HL-60/S4 treated with retinoic acid at 250 ng/mL for 4 days and 3 days (cell line): ENCODE data around the gene ADAM19.

Source experiments
- in situ Hi-C: fragments of 300-500 bp; cut with MboI; formaldehyde crosslinking; loops from 2 replicates; pipeline ENCODE4 v1.7.0; 2022; ENCODE audit warnings: low sequenced_read_pairs

ADAM19 gene

DNA sequence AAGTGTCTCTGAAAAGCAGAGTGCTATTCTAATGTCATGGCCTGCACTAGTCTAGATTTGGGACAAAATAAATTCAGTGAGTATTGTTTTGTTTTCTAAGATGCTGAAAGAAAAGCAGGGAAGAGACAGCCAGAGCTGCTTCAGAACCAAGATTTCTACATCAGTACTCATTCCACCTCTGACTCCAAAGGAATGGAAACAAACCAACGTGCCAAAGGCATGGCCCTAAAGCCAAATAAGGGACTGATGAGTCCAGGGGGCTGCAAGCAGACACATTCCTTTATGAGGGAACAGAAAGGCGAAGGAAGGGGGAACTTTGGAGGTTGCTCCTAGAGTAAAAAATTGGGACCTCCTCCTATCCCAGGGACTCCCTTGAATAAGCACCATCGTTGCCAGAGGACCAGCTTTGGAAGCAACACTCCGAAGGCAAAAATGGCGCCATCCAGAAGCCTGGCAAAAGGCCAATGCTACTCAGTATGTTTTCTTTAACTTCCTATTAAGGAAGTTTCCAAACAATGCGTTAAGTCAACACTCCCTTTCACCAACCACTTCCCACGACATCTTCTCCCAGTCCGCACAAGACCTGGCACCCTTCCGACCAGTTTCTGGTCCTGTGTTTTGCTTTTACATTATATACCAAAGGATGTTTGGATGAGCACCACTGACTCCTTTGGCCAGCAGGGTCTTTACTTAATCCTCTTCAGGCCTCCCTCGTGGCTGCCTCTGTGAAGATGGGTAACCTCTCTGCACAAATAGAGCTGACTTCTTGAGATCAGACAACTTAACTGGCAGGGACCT lies 31.6 kb downstream of the ADAM19 start:
- in situ Hi-C loops, result no loop called here

DNA sequence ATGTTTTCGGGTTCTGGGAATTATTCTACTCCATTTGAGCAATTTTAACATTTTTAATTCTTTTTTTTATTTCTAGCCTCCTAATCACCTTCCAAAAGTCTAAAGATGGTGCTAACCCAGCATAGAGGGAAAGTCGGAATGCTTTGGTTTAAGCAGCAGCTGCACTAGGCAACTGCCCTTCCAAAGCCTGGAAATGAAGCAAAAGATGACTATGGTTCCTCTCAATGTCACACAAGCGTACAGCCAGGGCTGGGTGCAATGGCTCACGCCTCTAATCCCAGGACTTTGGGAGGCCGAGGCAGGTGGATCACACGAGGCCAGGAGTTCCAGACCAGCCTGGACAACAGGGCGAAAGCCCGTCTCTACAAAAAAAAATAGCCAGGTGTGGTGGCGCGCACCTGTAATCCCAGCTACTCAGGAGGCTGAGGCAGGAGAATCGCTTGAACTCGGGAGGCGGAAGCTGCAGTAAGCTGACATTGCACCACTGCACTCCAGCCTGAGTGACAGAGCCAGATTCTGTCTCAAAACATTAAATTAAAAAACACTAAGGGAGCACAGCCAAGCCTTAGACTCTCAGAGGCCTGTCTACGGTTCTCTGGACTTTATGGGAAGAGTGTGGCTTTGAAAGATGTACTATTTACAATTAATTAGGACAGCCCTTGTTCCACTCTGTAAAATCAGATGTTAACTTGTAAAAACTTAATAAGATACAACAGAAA lies 33.1 kb downstream of the ADAM19 start:
- in situ Hi-C loops, result no loop called here

DNA sequence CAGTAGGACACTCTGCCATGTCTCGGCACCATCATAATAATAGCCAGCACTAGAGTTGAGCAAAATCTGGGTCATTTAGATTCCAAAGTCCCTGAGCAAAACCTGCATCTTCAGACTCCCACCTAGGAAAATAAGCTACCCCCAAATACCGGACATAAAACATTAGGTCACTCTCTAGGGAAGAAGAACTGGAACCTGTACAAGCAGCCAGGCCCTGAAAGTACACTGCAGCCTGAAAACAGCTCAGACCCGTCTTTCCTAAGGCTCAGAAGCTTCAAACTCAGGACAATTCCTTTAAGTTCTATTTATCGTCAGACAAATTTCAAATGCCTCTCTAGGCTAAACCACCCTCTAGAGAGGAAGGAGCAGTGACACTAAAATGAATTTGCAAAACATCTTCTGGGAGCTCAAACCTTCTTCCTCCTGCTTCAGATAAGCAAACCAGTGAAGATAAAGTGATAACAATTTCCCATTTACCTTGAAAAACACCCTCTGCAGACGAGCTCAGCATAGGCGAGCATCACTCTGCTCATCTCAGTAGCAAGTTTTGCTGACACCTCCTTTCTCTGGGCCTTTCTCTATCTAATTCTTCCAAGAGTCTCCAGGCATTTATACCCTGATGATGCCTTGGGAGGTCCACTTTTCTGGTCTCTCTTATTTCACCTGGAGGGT lies 34.0 kb downstream of the ADAM19 start:
- in situ Hi-C loops, result no loop called here

DNA sequence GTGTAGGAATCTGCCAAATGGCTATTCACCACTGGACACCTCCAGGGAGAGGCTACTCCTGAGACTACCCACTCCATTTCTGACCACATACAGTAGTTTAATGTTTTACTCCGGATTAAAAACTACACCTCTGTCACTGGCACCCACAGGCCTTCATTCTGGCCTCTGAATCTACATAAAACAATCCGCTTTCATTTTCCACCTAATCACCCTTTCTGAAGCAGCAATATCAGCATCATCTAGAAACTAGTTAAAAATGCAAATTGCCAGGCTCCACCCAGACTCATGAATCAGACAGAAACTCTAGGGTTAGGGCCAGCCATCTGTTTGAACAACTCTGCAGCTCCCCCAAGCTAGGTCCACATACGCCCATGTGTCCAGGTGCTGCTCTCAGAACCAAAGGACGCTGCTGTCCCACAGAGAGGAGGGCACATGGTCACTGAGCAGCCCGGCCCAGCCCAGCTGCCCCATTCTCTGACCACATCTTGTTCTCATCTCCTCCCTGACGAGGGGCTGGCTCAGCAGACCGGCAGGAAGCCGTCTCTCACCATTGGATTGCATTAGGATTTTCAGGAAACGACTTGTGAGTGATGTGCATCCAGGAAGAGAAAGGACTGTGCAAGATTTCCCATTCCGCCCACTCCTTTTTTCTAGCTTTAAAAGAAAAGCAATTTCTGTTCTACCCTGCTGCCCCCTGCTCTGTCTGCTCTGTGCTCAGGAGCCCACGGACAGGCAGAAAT lies 34.7 kb downstream of the ADAM19 start:
- in situ Hi-C loops, result no loop called here

DNA sequence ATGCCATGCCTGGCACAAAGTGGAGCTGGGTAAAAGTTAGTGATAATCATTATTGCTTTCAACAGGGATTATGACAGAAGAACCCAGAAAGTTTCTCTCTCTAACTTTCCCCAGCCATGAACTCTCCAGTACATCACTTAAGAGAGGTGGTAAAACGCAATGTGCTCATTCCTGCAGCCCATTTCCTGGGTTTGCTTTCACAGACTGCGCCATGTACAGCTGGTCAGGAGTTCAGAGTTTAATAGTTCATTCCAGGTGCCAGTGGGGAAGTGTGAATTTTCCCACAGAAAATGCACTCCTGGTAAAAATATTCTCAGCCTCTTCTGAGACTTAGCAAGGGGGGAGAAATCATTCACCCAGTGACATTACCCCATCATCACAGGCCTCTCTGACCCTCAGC lies 35.5 kb downstream of the ADAM19 start:
- in situ Hi-C loops, result no loop called here

DNA sequence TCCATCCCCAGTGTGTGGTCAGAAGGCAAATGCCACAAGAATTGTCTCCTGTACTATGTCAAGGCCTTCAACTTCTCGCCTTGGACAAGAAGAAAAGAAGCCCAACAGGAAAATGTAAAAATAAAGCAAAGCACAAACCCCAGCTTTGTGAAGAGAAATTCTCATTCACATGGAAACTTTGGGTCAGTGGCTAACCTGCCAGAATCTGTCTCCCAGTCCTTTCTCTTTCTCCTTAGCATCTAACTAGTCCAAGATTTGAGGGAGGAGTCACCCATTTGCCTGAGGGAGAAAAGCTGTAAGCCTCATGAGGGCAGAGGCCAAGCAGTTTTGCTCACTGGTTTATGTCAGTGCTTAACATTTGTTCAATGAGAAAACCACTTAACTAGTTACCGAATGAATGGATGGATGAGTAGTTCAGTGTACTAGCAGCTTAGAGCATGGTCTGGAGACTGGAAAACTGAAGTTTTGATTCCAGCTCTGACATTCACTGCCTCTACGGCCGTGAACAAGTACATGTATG lies 36.0 kb downstream of the ADAM19 start:
- in situ Hi-C loops, result no loop called here

DNA sequence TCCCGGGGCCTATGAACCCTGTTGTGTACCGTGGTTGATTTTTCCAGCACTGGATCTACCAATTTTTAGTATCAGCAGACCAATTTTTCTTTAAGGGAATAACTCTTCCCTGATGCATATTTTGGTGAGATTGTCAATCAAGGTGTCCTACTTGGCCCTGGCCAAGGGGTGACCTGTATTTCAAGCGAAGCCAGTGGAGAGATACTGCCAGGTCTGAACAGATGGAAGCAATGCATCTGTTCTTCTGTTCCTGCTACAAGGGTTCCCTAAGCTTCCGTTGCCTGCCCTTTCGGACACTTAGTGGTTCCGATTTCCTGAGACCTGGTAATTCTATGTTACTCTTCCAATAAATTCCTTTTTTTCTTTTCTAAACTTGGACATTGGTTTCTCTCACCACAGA lies 37.3 kb downstream of the ADAM19 start:
- in situ Hi-C loops, result no loop called here

DNA sequence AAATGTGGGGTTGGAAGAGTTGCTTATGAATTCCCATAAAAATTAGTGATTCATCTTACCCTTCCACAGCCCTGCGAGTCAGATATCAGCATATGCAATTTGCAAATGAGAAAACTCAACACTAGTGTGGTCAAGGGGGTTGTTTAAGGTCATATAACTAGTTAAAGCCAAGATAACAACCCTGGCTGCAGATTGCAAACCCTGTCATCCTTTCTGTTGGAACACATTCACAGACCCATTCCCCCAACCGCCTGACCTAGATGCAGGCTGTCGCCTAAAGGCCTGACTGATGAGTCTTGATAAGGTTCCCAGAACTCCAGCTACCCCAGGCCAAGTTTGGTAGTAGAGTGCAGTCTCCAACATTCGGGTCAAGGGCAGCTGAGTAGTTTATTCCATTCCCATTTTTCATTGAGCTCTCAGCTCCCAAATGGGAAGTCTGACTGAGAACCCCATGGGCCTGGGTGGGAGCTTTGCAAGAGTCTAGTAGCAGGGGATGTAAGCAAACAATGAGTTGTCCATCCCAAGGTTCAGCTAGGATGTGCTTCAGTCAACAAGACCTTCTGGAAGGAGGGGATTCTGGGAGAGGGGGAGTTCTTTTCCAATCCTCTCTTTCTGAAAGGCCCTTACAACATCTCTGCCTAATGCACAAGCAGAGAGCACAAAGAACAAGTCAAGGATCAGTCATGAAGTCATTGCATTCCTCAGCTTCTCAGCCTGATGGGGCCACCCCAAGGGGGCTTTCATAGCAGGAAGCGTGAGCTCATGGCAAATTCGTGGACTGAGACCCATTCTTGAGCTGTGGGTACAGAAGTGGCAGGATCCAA lies 40.3 kb downstream of the ADAM19 start:
- in situ Hi-C loops, result no loop called here

DNA sequence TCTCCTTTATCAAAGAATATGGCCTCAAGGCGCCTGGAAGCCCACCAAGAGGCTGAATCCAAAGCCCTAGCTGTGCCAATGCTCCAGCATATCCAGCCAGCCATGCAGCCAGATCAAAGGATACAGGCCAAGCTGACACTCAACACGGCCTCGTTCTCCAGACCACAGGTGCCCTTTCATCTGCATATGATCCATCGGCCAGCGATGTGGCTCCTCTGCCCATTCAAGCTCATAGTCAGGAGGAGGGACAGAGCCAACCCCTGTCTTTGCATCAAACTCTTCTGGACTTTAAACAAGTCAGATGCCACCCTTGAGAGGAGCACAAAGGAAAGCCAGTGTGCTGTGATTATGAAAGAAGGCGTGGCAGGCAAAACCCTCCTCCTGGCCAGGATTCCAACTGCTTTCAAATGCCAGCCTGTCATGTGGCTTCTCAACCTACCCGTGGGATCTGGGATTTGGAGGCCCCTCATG lies 42.5 kb downstream of the ADAM19 start:
- in situ Hi-C loops, result no loop called here

DNA sequence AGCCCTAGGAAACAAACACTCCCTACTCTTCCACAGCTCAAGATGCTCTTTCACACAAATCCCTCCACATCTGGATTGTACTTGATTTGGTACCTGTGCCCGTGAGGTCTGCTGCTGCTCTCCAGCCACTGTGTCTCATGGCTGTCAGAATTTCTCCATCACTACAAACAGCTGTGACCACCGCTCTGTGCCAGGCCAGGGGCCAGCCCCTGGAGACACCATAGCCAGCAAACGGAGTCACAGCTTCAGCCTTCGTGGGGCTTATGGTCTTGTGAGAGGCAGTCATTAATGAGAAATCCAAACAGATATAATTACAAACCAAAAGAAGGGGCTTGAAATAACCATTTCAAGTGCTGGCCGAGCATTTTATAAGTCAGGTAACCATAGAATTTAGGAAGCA lies 43.6 kb downstream of the ADAM19 start:
- in situ Hi-C loops, result no loop called here

DNA sequence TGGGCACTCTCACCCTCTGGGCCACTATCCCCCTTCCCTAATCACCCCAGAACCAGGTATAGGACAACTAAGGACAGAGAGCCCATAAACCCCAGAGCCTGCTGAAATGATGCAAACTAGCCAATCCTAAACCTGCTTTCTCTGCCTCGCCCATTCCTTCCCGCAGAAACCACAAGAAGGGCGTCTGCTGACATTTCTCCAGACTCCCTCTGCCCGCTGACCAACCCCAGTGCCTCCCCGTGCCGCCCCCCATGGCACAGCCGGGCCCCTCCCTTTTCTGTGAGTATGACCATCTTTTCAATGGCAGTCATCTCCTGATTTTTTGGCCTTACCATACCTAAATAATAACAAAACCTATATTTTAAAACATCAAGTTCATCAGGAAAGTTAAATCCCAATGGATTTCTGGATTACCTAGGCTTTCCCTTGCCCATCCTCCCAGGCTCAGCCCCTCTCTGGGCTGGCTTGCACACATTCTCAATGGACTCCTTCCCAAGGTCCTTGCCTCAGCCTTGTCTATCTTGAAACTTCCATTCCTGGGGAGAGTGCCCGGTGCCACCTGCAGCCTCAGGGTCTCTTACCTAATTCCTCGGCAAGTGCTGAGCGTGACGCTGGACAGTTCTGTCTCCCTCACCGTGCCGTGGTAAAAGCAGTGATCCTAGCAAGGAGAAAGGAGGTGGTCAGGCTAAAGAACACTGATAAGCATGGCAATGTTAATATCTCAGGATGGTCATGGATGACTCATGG lies 45.2 kb downstream of the ADAM19 start:
- in situ Hi-C loops, result no loop called here

DNA sequence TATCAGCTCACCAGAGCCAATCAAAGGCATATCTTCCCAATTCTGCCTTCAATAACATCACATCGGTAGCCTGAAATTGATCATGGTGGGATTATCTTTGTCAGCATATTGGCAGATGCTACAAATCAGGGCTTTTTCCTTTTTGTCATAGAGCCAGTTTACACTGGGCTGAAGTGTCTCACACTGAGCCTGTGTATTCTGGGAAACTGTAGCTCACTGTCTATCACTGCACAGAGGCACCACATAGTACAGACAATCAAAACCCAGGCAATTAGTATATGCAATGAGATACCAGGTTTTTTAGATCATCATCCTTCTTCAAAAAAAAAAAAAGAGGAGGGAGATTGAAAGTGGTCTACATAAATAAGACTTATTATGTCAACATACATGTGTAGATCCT lies 46.6 kb downstream of the ADAM19 start:
- in situ Hi-C loops, result no loop called here

DNA sequence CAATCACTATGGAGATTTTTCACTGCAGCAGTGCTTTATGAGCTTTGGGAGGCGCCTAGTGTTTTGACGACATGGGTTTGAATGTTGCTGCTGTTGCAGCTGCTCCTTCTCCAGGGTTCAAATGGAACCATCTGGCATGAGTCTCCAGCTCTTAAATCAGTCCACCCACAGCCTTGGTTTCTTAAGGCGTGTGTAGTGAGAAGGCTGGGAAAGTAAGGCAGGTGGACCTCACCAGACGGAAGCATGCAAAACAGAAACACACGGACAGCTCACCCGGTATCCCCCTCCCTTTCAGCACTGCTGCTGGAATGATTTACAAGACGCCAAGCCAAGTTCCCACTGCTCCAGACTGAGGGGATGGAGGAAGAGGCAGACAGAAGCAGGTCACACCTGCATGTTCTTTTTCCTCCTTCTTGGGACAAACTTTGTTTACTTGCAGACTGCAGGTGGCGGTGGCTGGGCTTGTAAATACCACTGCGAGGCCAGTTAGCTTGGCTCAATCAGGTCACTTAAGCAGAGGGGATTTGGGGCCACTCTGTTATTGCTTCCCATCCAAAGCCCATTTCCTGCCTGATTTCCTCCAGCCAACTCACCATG lies 47.4 kb downstream of the ADAM19 start:
- in situ Hi-C loops, result no loop called here

DNA sequence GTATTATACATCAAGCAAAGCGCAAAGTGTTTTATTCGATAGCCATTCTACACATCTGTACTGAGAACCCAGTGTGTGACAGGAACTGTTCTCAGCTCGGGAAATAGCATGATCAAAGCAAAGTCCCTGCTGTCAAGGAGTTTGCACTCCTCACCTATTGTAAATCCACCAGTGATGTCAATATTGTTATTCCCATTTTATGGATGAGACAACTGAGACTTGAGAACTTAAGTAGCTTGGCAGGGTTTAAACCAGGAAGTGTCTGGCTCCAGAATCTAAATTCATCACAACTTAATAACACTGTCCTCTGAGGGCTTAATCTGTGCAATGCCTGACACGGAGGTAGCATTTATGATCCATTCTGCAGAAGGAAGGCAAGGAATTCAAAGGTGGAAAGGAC lies 50.7 kb downstream of the ADAM19 start:
- in situ Hi-C loops, result no loop called here

DNA sequence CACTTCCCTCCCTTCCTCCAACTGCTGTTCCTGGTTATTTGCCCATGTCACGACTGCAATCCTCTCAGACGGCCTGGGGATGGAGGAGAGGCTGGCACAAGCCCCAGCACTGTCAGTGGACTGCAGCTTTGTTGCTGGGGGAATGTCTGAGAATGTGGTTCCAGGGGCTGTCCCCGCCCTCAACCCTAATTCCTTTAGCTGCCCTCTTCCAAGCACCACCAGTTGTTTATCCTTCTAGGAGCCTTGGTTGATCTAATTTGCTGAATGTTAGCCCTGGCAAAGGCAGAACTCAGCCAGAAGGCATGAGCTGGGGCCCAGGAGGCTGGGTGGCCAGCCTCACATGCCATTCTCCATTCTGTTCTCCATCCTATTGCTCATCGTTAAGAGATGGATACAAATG lies 51.6 kb downstream of the ADAM19 start:
- in situ Hi-C loops, result no loop called here

DNA sequence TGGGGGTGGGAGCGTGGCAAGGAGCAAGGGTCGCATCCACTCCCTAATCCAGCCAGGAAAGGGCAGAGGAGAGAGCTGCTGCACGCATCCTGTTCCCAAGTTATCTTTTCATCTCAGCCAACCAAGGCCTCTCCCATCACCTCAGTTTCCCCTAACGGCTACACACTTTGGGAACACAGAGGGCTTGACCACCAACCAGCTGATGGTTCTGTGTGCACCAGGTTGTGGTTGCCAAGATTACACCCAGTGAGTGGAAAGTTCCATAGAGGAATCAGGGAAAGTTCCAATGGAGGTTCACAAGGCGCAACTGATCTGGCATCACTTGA lies 53.9 kb downstream of the ADAM19 start:
- in situ Hi-C loops, result no loop called here

DNA sequence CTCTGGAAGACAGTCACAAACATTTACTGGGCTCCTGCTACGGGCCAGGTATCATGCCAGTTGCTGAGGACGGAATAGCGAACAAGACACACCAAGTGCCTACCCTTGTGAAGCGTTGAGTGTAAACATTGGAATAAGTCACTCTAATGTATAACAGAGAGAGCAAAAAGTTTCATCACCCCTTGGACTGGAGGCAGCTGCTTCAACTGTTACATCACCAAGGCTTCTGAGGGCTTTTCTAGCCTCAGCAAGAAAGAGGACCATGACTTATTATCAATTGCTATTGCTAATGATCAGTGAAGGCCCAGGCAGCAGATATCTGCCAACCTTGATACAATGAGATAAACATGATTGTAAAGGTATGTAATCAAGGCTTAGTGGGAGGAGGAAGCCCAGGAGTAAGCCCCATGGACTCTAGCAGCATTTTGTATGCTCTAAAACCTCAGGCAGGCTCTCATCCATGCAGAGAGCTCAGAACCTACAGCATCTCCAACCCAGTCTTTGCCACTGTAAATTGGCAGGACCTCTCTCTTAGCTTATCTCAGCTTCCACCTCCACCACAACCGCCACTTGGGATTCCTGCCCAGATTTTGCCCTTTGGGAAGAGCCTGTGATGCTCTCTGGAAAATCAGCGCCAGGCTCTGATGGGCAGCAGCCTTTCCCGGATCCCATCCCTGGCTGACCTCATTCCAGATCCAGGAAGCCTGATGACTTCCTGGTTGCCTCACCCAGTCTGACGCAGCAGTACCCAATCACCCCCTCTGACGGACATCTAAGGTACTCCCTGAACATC lies 54.5 kb downstream of the ADAM19 start:
- in situ Hi-C loops, result no loop called here

DNA sequence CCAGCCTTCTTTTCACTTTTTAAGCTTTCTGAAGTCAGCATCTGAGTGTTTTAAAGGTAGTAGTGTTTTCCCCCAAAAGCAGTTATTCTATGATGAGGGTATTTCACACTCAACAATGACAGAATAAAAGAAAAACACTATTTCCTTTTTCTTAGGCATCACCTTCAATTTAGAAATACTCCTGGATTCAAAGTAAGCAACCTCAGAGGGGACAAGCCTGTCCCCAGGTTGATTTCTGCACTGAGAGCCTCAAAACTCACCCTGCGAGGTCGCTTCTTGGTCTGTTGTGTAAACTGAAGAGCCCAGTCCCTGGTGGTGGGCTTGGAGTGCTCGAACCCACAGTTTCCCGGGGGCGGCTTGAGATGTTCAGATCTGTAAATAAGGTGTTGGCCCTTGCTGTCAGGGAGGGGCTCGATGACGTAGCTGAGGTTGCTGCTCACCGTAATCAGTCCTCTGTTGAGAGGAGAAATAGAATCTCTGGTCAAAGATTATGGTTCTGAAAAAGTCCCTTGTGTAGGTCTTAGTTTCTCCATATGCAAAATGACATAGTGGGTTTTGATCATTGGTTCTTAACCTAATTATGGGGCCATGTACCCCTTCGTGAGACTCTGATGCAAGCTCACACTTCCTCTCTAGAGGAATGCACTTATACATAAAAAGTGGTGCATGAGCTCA lies 55.9 kb downstream of the ADAM19 start:
- in situ Hi-C loops, result no loop called here
